ENCODE data around the gene DNAI4. TPM values are rescaled to one million over a fixed set of nuclear protein-coding genes. Genes with fewer than 3 reads are reported as not detected.
"Not testable (repeated sequence)": the region's sequence is repeated elsewhere in the genome, so short reads cannot be mapped to it uniquely, and the experiment has no call there.

The DNAI4 gene
- polyA plus RNA-seq, 1 experiment: 2.1 TPM

DNA sequence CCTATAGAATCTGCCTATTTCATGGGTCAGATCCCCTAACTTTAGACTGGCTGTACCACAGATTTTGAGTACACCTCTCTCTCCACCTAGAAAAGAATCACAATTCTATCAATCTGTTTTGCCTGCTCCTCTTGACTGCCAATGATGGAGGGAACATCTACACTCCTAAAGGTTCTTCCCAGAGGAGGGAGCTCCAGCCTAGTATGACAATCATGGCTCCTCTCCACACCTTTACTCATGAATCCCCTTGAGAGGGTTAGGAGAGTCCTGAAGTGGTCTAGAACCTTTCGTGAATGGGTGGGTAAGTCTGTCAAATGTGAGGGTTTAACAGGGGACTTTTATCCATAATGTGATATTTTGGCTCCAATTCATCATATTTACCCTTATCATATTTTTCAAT, 48.0 kb downstream of the DNAI4 start:
- Histone ChIP-seq H3K27ac (ENCODE audit: low read depth, low read length) (no peak overlapping the region), H3K9me3 (ENCODE audit: control insufficient read depth, insufficient read depth, low read length) (no peaks in the 10 kb centered on the region), H3K4me3 (ENCODE audit: low read depth, low read length) (no peak overlapping the region), H3K27me3 (ENCODE audit: control insufficient read depth, insufficient read depth, low read length) (no peaks in the 10 kb centered on the region)
- TF ChIP-seq, protein P1, sequence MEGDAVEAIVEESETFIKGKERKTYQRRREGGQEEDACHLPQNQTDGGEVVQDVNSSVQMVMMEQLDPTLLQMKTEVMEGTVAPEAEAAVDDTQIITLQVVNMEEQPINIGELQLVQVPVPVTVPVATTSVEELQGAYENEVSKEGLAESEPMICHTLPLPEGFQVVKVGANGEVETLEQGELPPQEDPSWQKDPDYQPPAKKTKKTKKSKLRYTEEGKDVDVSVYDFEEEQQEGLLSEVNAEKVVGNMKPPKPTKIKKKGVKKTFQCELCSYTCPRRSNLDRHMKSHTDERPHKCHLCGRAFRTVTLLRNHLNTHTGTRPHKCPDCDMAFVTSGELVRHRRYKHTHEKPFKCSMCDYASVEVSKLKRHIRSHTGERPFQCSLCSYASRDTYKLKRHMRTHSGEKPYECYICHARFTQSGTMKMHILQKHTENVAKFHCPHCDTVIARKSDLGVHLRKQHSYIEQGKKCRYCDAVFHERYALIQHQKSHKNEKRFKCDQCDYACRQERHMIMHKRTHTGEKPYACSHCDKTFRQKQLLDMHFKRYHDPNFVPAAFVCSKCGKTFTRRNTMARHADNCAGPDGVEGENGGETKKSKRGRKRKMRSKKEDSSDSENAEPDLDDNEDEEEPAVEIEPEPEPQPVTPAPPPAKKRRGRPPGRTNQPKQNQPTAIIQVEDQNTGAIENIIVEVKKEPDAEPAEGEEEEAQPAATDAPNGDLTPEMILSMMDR (IDR thresholded peaks at IDR 0.05; ENCODE audit: low read depth, low read length): no peak
- no peak for DNase-seq (ENCODE audit: low read depth, low spot score)
- POLR2A ChIA-PET: no interaction called here
- CTCF ChIA-PET: no interaction called here

DNA sequence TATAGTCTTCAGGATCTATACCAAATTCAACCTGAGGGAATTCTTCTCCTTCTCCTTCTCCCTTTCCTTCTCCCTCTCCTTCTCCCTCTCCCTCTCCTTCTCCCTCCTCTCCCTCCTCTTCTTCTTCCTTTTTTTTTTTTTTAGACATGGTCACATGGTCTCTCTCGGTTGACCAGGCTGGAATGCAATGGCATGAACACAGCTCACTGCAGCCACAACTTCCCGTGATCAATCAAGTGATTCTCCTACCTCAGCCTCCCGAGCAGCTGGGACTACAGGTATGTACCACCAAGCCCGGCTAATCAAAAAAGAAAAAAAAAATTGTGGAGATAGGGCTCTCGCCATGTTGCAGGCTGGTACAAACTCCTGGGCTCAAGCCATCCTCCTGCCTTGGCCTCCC, 51.5 kb downstream of the DNAI4 start:
- Histone ChIP-seq H3K9me3 (ENCODE audit: control insufficient read depth, insufficient read depth, low read length) (no peaks in the 10 kb centered on the region), H3K27ac (ENCODE audit: low read depth, low read length) (no peak overlapping the region), H3K4me3 (ENCODE audit: low read depth, low read length) (no peak overlapping the region), H3K27me3 (ENCODE audit: control insufficient read depth, insufficient read depth, low read length) (no peaks in the 10 kb centered on the region)
- CTCF ChIA-PET: interaction anchor here (1.3 kb wide), 1 partner anchor 276 kb away, joined by 7 read pairs; no protein-coding TSS in a partner anchor
- TF ChIP-seq, protein P1 (IDR thresholded peaks at IDR 0.05; ENCODE audit: low read depth, low read length): no peak
- no peak for DNase-seq (ENCODE audit: low read depth, low spot score)
- POLR2A ChIA-PET: no interaction called here

DNA sequence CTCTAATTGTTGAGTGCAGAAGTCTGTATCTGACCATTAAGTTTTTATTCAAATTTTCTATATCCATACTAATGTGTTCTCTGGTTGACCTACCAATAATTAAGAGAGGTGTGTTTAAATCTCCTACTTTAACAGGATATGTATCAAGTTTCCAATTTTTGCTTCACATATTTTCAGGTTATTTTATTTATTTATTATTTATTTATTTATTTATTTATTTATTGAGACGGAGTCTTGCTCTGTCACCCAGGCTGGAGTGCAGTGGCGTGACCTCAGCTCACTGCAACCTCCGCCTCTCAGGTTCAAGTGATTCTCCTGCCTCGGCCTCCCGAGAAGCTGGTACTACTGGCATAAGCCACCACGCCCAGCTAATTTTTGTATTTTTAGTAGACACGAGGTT, 52.6 kb downstream of the DNAI4 start:
- DNase-seq (ENCODE audit: low read depth, low spot score); POLR2A ChIA-PET; H3K27ac ChIP-seq (ENCODE audit: low read depth, low read length); H3K9me3 ChIP-seq (ENCODE audit: control insufficient read depth, insufficient read depth, low read length); H3K4me3 ChIP-seq (ENCODE audit: low read depth, low read length); H3K27me3 ChIP-seq (ENCODE audit: control insufficient read depth, insufficient read depth, low read length): not testable (repeated sequence)
- CTCF ChIA-PET: interaction anchor here (0.6 kb wide), 1 partner anchor 34 kb away, joined by 12 read pairs; no protein-coding TSS in a partner anchor

DNA sequence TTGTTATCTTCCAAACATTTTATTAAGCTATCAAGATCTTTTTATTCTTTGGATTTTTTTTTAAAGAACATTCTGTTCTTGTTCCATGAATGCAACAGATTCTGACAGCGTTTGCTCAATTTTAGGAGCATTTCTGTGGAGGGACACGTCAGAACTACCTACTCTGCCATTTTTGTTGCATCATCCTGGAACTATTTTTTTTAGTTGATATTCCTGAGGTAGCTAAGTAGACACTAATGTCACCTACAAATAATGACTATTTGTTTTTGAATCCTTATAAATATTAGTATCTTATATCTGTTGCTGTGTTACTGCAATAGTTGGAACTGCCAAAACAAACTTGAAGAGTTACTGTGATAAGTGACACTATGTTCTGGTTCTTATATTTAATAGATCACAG, 57.2 kb downstream of the DNAI4 start:
- DNase-seq (ENCODE audit: low read depth, low spot score): no peak
- TF ChIP-seq, protein P1 (IDR thresholded peaks at IDR 0.05; ENCODE audit: low read depth, low read length): no peak
- Histone ChIP-seq H3K9me3 (ENCODE audit: control insufficient read depth, insufficient read depth, low read length) (no peaks in the 10 kb centered on the region), H3K4me3 (ENCODE audit: low read depth, low read length) (no peak overlapping the region), H3K27me3 (ENCODE audit: control insufficient read depth, insufficient read depth, low read length) (no peaks in the 10 kb centered on the region), H3K27ac (ENCODE audit: low read depth, low read length) (no peak overlapping the region)
- ChIA-PET POLR2A (no interaction called here), CTCF (interaction anchor here (0.7 kb wide), 1 partner anchor 1129 kb away, joined by 3 read pairs; no protein-coding TSS in a partner anchor)

DNA sequence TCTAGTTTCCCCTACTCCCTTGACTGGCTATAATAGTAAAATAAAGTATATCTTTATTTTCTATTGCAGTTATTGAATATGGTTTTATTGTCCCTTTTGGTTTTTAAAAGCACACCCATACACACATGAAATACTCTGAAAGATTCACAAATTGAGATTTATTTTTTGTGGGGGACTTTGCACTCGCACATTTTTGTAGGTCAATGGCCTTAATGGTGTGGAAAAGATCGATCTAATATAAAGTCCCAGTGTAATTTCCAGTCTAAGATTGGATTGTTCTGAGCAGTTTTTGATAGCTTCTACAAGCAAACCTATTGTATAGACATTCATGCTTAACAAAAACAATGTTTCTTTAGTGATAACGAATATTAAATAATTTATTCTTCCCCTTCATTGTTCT, 64.1 kb downstream of the DNAI4 start:
- TF ChIP-seq, protein P1 (IDR thresholded peaks at IDR 0.05; ENCODE audit: low read depth, low read length): no peak
- POLR2A ChIA-PET: no interaction called here
- Histone ChIP-seq H3K27me3 (ENCODE audit: control insufficient read depth, insufficient read depth, low read length) (no peaks in the 10 kb centered on the region), H3K4me3 (ENCODE audit: low read depth, low read length) (no peak overlapping the region), H3K9me3 (ENCODE audit: control insufficient read depth, insufficient read depth, low read length) (no peaks in the 10 kb centered on the region), H3K27ac (ENCODE audit: low read depth, low read length) (no peak overlapping the region)
- CTCF ChIA-PET: interaction anchor here (0.8 kb wide), 1 partner anchor 351 kb away, joined by 4 read pairs; no protein-coding TSS in a partner anchor
- DNase-seq (ENCODE audit: low read depth, low spot score): no peak

DNA sequence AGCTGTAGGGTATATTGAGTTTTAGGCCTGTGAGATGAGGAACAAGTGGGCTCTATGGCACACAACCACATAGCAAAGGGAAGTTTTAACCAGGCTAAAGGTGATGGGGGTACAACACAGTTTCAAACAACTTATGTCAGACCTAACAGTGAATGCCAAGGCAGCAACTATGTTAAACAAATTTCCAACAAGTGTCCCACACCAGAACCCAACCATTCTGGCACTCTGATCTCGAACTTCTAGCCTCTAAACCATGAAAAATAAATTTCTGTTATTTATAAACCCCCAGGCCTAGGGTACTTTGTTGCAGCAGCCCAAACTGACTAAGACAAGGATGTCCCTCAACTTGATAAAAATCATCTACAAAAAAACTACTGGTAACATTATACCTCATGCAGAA, 71.3 kb downstream of the DNAI4 start:
- DNase-seq (ENCODE audit: low read depth, low spot score): no peak
- no peaks in the 10 kb centered on the region for H3K27me3 ChIP-seq (ENCODE audit: control insufficient read depth, insufficient read depth, low read length)
- TF ChIP-seq, protein P1 (IDR thresholded peaks at IDR 0.05; ENCODE audit: low read depth, low read length): no peak
- no peak overlapping the region for H3K27ac ChIP-seq (ENCODE audit: low read depth, low read length)
- ChIA-PET POLR2A (no interaction called here), CTCF (no interaction called here)
- no peaks in the 10 kb centered on the region for H3K9me3 ChIP-seq (ENCODE audit: control insufficient read depth, insufficient read depth, low read length)
- no peak overlapping the region for H3K4me3 ChIP-seq (ENCODE audit: low read depth, low read length)

Data from AG04450 (cell line).